Pancreas (tissue), 10 donors: ENCODE measurements around the gene PKHD1. TPM values are rescaled to one million over a fixed set of nuclear protein-coding genes. Genes with fewer than 3 reads are reported as not detected.

Source experiments
- ATAC-seq, 4 donors: fragments of 200-7000 bp; cut with Tn5 transposase; one replicate each; pipeline versions ENCODE4 v1.8.0 to v1.9.1; 2020; ENCODE audit warnings: mild to moderate bottlenecking in 4 of 4, moderate library complexity in 4 of 4
- DNase-seq, 6 donors: peaks; one replicate each; pipeline ENCODE4 v3.0.0-alpha.2; 2020
- FAIRE-seq: peaks from 2 replicates; lab custom pipeline; 2012; peaks lifted over from hg19 to GRCh38; lab: Jason Lieb, UNC
- H3K27ac ChIP-seq, 4 donors: fragments of 200-600 bp; sonication (generic); 1 replicate in 3 of 4; 2 replicates in 1 of 4; pipeline versions ENCODE4 v1.5.0 to v1.8.0; 2020
- H3K27me3 ChIP-seq, 4 donors: fragments of 200-600 bp; one replicate each; pipeline ENCODE4 v1.8.0; 2021
- H3K36me3 ChIP-seq, 3 donors: fragments of 200-600 bp; sonication (generic) in 1 of 3; one replicate each; pipeline versions ENCODE4 v1.5.0 to v1.8.0; 2020 to 2021
- H3K4me1 ChIP-seq, 3 donors: fragments of 200-600 bp; one replicate each; pipeline ENCODE4 v1.8.0; 2021
- H3K4me3 ChIP-seq, 4 donors: fragments of 200-600 bp; sonication (generic) in 2 of 4; one replicate each; pipeline versions ENCODE4 v1.5.0 to v1.8.0; 2020 to 2021
- H3K9me3 ChIP-seq, 4 donors: fragments of 200-600 bp; one replicate each; pipeline ENCODE4 v1.8.0; 2021
- WGBS, 2 donors: extraction: QIAGEN DNeasy Blood & Tissue Kit; methylation state at CpG; one replicate each; pipeline ENCODE4 v1.1.7; 2013; 5-methylcytosine and 5-hydroxymethylcytosine counted together
- intact Hi-C, 3 donors: fragments of 100-400 bp; cut with DNase I; formaldehyde crosslinking; loops; one replicate each; pipeline versions ENCODE4 v1.11.1 to v1.14.2; 2022
- polyA plus RNA-seq, 2 donors: library from polyadenylated mRNA; stranded (reverse); fragments of 200-250 nt; gene quantifications; one replicate each; pipeline ENCODE4 v1.2.3, GENCODE V29; 2013
- total RNA-seq, 6 donors: library from RNA; stranded (reverse); fragmentation: NEBNext Ultra II Directional in 4 of 6; extraction: Animal tissue kit (Norgen Biotek cat#: 25700) in 4 of 6; gene quantifications; one replicate each; pipeline versions ENCODE4 v1.2.1 to v1.2.4, GENCODE V29; 2021 to 2023
- TF ChIP-seq, protein P1 (sequence below), 4 donors: fragments of 200-600 bp; sonication (generic) in 3 of 4; IDR thresholded peaks; one replicate each; pipeline versions ENCODE4 v1.5.0 to v1.8.0; 2021; ENCODE audit warnings: antibody characterized with exemption in 4 of 4
- donor health status: healthy with polysubstance abuse.
- donor health status: DM: no; HTN: no; CAD: no; lungs with moderate emphysema.
- donor health status: DM: no; HTN: no; CAD: no.
- donor health status: control.
- donor health status: control.
- donor health status: Bipolar disorder and iron deficiency.
- donor health status: DM: yes; HTN: yes; CAD: no.
- donor health status: DM: no; HTN: no; CAD: no.
- donor health status: DM: no; HTN: no; CAD: no.
- donor health status: DM: yes; HTN: yes; CAD: no.

PKHD1 gene
- total and polyA plus RNA-seq, 8 donors, result 6.4 to 33.0 (median 16.3) TPM

DNA sequence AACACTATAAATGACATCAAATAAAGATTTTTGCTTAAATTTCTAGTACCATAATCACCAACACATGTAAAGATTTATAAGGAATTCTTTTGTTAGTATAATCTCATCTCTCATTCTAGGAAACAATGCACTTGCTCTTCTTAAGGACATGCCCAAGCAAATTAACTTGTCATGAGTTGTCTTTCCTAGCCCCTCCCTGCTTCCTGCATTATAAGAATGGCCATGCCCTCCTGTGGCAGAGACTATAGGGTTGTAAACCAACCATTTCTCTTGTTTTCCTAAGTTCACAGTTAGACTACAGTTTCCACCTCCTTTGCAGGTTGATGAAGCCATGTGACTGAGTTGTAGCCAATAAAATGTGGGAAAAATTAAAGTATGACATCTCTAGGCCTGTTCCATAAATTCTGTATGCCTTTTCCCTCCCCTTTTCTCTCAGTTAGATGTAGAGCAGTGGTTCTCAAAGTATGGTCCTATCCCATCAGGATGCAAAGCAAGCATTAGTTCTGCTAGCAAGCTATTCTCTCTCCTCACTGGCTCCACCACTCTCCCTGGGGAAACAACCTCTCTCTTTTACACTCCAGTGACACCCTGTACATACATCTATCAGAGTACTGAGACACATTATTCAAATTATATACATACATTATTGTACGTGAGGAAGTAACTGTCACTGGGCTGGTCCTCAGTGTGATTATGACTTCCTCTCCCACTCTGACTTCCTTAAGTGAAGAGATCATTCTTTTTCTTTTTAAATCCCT is 295.0 kb downstream of the PKHD1 start:
- WGBS, 2 donors, result 48 to 76% methylated on average over 1 of the region's 1 CpG
- DNase-seq (no peak), FAIRE-seq (no peak), ATAC-seq (no peak)
- no peaks in the 10 kb centered on the region for H3K9me3 ChIP-seq
- H3K4me3 ChIP-seq, result no peak overlapping the region
- H3K27ac ChIP-seq, result no peak overlapping the region
- TF ChIP-seq, protein P1, sequence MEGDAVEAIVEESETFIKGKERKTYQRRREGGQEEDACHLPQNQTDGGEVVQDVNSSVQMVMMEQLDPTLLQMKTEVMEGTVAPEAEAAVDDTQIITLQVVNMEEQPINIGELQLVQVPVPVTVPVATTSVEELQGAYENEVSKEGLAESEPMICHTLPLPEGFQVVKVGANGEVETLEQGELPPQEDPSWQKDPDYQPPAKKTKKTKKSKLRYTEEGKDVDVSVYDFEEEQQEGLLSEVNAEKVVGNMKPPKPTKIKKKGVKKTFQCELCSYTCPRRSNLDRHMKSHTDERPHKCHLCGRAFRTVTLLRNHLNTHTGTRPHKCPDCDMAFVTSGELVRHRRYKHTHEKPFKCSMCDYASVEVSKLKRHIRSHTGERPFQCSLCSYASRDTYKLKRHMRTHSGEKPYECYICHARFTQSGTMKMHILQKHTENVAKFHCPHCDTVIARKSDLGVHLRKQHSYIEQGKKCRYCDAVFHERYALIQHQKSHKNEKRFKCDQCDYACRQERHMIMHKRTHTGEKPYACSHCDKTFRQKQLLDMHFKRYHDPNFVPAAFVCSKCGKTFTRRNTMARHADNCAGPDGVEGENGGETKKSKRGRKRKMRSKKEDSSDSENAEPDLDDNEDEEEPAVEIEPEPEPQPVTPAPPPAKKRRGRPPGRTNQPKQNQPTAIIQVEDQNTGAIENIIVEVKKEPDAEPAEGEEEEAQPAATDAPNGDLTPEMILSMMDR (IDR thresholded peaks at IDR 0.05), result no peak
- H3K36me3 ChIP-seq, result no peaks in the 10 kb centered on the region
- H3K27me3 ChIP-seq, result no peaks in the 10 kb centered on the region
- H3K4me1 ChIP-seq, result no peaks in the 10 kb centered on the region
- intact Hi-C loops, result no loop called here

DNA sequence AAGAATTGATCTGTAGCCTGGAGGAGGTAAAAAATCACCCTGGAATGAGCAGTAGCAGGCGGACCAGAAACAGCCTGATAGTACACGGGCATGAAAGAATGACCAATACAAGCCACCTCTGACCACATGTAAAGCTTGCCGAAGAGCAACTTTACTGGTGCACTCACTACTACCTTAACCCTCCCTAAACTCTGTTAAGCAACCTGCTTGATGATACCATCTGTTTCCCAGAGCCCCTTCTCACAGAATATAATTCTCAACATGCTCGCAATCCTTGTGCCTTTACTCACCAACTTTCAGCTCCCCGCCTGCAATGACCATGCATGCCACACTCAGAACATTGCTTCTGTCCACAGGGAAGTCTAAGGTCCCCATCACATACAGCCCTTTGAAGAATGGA is 296.5 kb downstream of the PKHD1 start:
- intact Hi-C loops, result no loop called here
- no peak overlapping the region for H3K27ac ChIP-seq
- H3K4me1 ChIP-seq, result no peaks in the 10 kb centered on the region
- no peak for ATAC-seq
- H3K27me3 ChIP-seq, result no peaks in the 10 kb centered on the region
- no peak overlapping the region for H3K4me3 ChIP-seq
- no peak for DNase-seq
- FAIRE-seq, result no peak
- 74 to 88% methylated on average over 5 of the region's 5 CpGs for WGBS, 2 donors
- H3K36me3 ChIP-seq, result no peaks in the 10 kb centered on the region
- TF ChIP-seq, protein P1 (IDR thresholded peaks at IDR 0.05), result no peak
- no peaks in the 10 kb centered on the region for H3K9me3 ChIP-seq

DNA sequence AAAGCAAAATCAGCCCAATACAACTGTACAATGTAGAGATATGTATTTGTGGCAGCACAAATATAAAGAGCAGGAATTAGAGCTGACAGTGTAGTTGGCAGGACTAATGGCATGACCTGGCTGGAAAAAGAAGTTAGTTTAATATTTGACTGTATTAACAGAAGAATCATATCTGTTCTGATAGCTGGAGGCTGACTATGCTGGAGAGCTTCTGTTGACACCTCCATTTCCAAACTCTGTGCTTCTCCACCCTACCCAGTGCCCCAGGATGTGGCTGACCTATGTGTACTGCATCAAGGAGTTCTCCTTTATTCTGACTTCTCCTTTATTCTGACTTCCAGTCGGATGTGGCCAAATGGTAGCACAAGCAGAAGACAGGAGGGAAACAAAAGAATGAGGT is 299.3 kb downstream of the PKHD1 start:
- Histone ChIP-seq H3K36me3 (no peaks in the 10 kb centered on the region), H3K4me3 (no peak overlapping the region), H3K27me3 (no peaks in the 10 kb centered on the region), H3K9me3 (no peaks in the 10 kb centered on the region), H3K4me1 (no peaks in the 10 kb centered on the region), H3K27ac (no peak overlapping the region)
- WGBS, 2 donors, result 40 to 74% methylated on average over 1 of the region's 1 CpG
- TF ChIP-seq, protein P1 (IDR thresholded peaks at IDR 0.05), result no peak
- intact Hi-C loops, result no loop called here
- DNase-seq (no peak), FAIRE-seq (no peak), ATAC-seq (peak in 1 of 4 donors; percentile 46)

DNA sequence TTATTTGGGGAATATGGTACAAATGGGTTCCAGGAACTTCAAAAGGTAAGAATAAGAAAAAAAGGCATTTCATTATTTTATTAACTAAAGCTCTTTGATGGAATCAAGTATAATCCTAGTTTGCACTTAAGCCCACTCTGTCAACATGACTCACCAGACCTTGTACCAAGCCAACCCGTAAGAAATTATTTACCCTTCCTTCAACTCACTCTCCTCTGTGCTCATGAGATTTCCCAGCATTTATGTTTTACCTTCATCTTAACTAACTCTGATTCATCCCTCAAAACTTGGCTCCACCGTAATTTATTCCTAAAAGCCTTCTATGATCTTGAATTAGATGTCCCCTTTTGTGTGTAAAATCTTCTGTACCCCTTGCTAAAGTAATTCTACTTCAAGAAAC is 308.7 kb downstream of the PKHD1 start:
- Histone ChIP-seq H3K9me3 (no peaks in the 10 kb centered on the region), H3K36me3 (no peaks in the 10 kb centered on the region), H3K4me3 (no peak overlapping the region), H3K4me1 (no peaks in the 10 kb centered on the region), H3K27ac (no peak overlapping the region), H3K27me3 (no peaks in the 10 kb centered on the region)
- TF ChIP-seq, protein P1 (IDR thresholded peaks at IDR 0.05), result no peak
- no peak for DNase-seq
- 50 to 60% methylated on average over 2 of the region's 2 CpGs for WGBS, 2 donors
- no peak for FAIRE-seq
- intact Hi-C loops, result no loop called here
- no peak for ATAC-seq

DNA sequence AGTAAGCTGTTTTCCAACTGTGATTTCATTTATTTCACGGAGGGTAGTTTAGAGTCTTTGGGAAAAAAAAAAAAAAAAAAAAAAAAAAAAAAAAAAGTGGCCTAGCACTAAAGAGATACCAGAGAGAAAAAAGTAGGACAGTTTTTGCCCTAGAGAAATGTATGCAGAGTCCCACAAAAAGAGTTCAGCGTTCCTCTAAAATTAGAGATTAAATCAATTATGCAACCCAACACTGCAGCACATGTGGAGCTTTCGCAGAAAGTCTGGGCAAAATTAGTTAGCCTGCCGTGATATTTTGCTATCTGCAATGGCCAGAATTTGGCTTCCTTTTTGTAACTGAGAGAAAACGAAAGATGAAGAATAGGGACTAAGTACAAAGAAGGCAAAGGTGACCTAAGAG is 309.8 kb downstream of the PKHD1 start:
- no peak overlapping the region for H3K27ac ChIP-seq
- ATAC-seq (no peak), DNase-seq (no peak), FAIRE-seq (no peak)
- intact Hi-C loops, result no loop called here
- TF ChIP-seq, protein P1 (IDR thresholded peaks at IDR 0.05), result no peak
- no peaks in the 10 kb centered on the region for H3K36me3 ChIP-seq
- H3K9me3 ChIP-seq, result no peaks in the 10 kb centered on the region
- H3K27me3 ChIP-seq, result no peaks in the 10 kb centered on the region
- WGBS, 2 donors, result 74 to 86% methylated on average over 5 of the region's 5 CpGs
- H3K4me3 ChIP-seq, result no peak overlapping the region
- no peaks in the 10 kb centered on the region for H3K4me1 ChIP-seq
